C4-2B (cell line): ENCODE results near the gene TIMP1.

ENCODE experiments used
- H3K27ac ChIP-seq: fragments of 450-650 bp; 2 replicates; pipeline ENCODE4 v1.5.1; 2017
- ZFX ChIP-seq: fragments of 450-650 bp; IDR thresholded peaks from 2 replicates; pipeline ENCODE4 v1.6.1; 2017
- TF ChIP-seq, protein P1 (sequence below): fragments of 450-650 bp; conservative IDR thresholded peaks from 2 replicates; pipeline ENCODE4 v1.5.1; 2017; ENCODE audit warnings: mild to moderate bottlenecking

Gene TIMP1

DNA sequence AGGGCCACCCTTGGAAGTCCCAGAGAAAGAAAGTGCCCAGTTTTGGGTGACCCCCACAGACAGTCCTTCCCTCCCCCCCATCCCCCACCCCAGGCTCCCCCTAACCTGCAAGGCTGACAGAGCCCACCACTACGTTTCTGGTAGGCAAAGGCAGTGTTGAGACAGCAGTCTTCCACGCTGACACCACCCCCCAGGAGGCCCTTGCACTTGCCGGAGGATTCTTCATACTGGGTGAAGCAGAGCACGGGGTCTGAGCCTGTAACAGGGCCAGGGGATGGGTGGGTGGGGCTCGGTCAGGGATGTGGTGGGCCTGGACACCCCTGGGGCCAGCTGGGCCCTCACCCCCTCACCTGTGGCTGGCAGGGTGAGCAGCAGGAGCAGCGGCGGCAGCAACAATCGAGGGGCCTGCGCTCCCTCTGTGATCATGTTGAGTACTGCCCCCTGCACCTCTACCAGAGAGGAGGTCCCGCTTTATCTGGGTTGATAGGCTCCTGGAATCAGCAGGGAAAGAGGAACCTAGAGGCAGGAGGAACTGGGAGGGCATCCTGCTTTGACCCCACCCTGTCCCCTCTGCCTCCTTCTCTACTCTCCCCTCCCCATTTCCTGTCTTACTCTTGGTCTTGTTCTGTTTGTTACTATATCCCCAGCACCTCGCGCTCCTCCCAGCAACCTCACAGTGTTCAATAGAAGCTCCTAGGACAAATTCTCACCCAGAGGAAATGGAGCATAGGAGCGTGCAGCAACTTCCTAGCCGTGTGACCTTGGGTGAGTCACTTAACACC is 47.4 kb downstream of the TIMP1 start, which contains the start of gene CFP:
CFP (minus strand) TSS at position 512 of the 782 bp plus-strand sequence; CDS start at position 426, 86 bp downstream.
- H3K27ac ChIP-seq: no peak within 1 kb of the TSS
- TF ChIP-seq ZFX: no peak
- TF ChIP-seq, protein P1, sequence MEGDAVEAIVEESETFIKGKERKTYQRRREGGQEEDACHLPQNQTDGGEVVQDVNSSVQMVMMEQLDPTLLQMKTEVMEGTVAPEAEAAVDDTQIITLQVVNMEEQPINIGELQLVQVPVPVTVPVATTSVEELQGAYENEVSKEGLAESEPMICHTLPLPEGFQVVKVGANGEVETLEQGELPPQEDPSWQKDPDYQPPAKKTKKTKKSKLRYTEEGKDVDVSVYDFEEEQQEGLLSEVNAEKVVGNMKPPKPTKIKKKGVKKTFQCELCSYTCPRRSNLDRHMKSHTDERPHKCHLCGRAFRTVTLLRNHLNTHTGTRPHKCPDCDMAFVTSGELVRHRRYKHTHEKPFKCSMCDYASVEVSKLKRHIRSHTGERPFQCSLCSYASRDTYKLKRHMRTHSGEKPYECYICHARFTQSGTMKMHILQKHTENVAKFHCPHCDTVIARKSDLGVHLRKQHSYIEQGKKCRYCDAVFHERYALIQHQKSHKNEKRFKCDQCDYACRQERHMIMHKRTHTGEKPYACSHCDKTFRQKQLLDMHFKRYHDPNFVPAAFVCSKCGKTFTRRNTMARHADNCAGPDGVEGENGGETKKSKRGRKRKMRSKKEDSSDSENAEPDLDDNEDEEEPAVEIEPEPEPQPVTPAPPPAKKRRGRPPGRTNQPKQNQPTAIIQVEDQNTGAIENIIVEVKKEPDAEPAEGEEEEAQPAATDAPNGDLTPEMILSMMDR: no peak

DNA sequence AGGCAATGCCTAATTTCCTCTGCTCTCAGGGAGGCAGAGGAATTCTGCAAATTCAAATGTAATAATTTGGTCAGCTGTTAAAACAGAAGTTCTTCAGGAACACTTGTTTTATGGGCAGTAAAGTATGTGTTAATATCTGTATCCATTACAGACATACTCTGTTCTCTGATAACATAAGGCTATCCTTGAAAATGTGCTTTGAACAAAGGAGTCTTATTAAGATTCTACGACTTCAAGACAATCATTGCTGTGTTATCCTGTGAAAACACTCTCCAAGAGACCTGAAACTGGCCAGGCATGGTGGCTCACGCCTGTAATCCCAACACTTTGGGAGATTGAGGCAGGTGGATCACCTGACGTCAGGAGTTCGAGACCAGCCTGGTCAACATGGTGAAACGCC is 49.4 kb downstream of the TIMP1 start:
- TF ChIP-seq ZFX: no peak
- TF ChIP-seq, protein P1: no peak
- H3K27ac ChIP-seq: no peak overlapping the region

DNA sequence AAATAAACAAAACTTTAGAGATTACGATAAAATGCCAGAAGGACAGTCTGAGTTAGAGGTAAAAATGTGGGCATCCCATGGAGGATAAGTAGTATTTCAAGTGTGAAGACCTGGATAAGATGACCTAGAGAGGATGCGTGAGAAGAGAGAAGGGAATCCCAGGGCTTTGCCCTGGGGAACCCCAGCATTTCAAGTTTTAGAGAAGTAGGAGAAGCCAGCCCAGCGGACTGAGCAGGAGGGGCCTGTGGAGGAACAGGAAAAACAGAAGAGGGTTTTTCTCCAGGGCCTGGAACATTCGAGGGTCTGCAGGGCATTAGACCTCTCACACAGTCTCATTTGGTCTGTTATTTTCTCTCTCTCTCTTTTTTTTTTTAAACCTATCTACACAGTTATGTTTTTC is 50.4 kb downstream of the TIMP1 start:
- no peak overlapping the region for H3K27ac ChIP-seq
- TF ChIP-seq, protein P1: no peak
- no peak for TF ChIP-seq ZFX

DNA sequence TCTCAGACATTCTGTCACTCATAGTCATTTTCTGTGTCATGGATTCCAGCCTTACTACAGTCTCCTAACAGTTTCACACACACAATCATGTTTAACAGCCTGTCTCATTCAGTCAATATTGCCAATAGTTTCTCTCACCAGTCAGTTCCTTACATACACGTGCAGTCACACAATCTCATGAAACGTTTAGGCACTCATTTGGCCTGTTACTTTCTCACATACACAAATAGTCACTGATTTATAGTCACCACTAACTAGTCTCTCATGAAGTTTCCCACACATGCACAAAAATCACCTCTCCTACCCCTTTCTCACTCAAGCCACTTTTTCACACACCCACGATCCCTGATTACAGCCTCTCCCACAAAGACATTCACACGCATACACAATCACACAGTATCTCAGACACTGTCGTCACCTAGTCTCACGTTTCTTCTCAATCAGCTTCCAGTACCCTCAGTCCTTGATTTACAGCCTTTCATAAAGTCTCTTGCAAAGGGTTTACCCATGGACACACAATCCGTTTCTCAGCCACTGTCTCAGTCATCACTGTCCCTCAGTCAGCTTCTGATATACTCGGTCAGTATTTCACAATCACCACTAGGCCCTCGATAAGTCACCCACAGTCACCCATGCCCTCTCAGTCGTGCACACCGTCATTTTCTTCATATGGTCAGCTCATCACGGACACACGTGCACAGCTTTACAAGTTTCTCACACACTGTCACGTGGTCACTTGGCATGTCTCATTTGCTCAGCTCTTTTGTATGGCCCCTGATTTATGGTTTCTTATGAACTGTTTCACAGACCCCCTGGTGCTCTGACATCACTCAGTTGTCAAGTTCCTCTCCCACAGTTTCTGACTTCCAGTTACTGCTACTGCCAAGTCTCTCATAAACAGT is 51.7 kb downstream of the TIMP1 start:
- TF ChIP-seq, protein P1: no peak
- no peak for TF ChIP-seq ZFX
- no peak overlapping the region for H3K27ac ChIP-seq

DNA sequence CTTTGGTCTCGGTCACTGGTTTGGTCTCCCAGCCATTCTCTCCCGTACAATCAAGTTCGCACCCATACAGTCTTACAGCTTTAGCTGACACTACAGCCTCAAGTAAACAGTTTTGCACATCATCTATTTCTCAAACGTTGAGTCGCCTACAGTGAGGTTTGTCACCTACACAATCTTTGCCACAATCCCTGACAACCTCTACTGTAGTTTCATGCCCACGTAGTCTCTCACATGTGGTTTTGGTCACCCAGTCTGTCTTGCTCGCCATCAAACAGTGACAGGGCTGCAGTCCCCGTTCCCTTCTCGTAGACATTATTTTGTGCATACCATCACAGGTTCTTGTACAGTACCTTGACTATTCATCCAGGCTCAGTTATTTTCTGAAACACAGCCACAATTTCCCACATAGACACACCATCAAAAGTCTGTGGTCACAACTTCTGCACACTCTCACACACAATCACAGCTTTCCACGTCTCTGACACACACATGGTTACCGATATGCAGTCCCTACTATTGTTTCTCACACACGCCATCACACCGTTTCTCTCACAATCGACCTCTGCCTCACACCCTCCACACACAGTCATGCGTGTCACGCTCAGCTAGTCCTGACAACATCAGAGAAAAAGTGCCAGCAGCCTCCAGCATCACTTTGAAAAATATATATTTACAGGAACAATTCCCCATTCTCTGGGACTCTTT is 52.8 kb downstream of the TIMP1 start:
- TF ChIP-seq, protein P1: no peak
- TF ChIP-seq ZFX: no peak
- H3K27ac ChIP-seq: no peak overlapping the region
